ENCODE data around the gene ASIC2. TPM values are rescaled to one million over a fixed set of nuclear protein-coding genes. Genes with fewer than 3 reads are reported as not detected.

Gene ASIC2
- total RNA-seq, 1 experiment from 2014 or later, result not detected

GRCh38 chr17:33127706-33128105 is 165.4 kb downstream of the ASIC2 start (continued):
- no peak for TF ChIP-seq REST (IDR thresholded peaks at IDR 0.05; ENCODE audit: low read depth)

GRCh38 chr17:33126086-33126485 is 167.0 kb downstream of the ASIC2 start:
- Histone ChIP-seq H3K79me2 (ENCODE audit: insufficient read depth, low read length) (no peaks in the 10 kb centered on the region), H3K9ac (ENCODE audit: low read length) (no peak overlapping the region), H2AFZ (ENCODE audit: low read depth, low read length, poor library complexity, severe bottlenecking) (no peak overlapping the region), H4K20me1 (ENCODE audit: insufficient read depth) (no peaks in the 10 kb centered on the region), H3K9me2 (ENCODE audit: insufficient read depth) (no peaks in the 10 kb centered on the region), H3K36me3 (ENCODE audit: control insufficient read depth in 1 of 2, insufficient read depth in 2 of 2, low read length in 2 of 2) (no peaks in the 10 kb centered on the region), H3K4me1 (ENCODE audit: control insufficient read depth in 1 of 2, insufficient read depth in 2 of 2, low read length in 2 of 2) (no peaks in the 10 kb centered on the region), H3K4me2 (ENCODE audit: low read length) (no peak overlapping the region), H3K4me3 (replicated peaks in 1 of 2; ENCODE audit: low read depth in 1 of 2, low read length in 2 of 2) (no peak overlapping the region), H3K27me3 (ENCODE audit: insufficient read depth, low read length) (peaks cover 51% of the 10 kb centered on the region), H3K27ac (ENCODE audit: low read depth, low read length) (no peak overlapping the region), H3K9me3 (ENCODE audit: control insufficient read depth in 1 of 2, insufficient read depth in 1 of 2, low read depth in 1 of 2, low read length in 2 of 2) (no peaks in the 10 kb centered on the region)
- ChIA-PET POLR2A (no interaction called here), RAD21 (ENCODE audit: low non-redundant PET in 1 of 2, low total read pairs in 2 of 2, uncharacterized antibody in 2 of 2, unreplicated experiment in 2 of 2) (no interaction called here), CTCF (no interaction called here)
- DNase-seq (ENCODE audit: low read depth, low spot score), result no peak
- TF ChIP-seq ZBTB33 (IDR thresholded peaks at IDR 0.05; ENCODE audit: extremely low read depth, insufficient replicate concordance, low read length), result no peak
- TF ChIP-seq RAD21 (IDR thresholded peaks at IDR 0.05; ENCODE audit: low read depth), result no peak
- TF ChIP-seq SRF (IDR thresholded peaks at IDR 0.05; ENCODE audit: low read depth), result no peak
- no peak for TF ChIP-seq ELF1 (IDR thresholded peaks at IDR 0.05; ENCODE audit: borderline replicate concordance, low read depth)
- no peak for TF ChIP-seq SP1 (IDR thresholded peaks at IDR 0.05; ENCODE audit: low read depth)
- no peak for TF ChIP-seq TCF7L2 (IDR thresholded peaks at IDR 0.05; ENCODE audit: borderline replicate concordance, extremely low read depth, insufficient read depth, insufficient read length)
- TF ChIP-seq POLR2A (IDR thresholded peaks at IDR 0.05; ENCODE audit: borderline replicate concordance, extremely low read depth, insufficient read depth, insufficient read length), result no peak
- no peak for TF ChIP-seq SIN3A (IDR thresholded peaks at IDR 0.05; ENCODE audit: low read depth)
- intact Hi-C loops (cut with micrococcal nuclease), result no loop called here
- BruUV-seq (replicated peaks), result no TSS peak
- no peak for ATAC-seq
